Mononuclear cell (primary cell): ENCODE measurements around the gene RABGAP1. TPM values are rescaled to one million over a fixed set of nuclear protein-coding genes. Genes with fewer than 3 reads are reported as not detected.

Experiments used
- H3K27me3 ChIP-seq: 2 replicates; pipeline ENCODE4 v1.6.0; 2011; ENCODE audit warnings: low read length, control low read depth; ENCODE audit not compliant: insufficient read depth
- H3K4me1 ChIP-seq: 2 replicates; pipeline ENCODE4 v1.5.1; 2011; ENCODE audit warnings: mild to moderate bottlenecking, low read length, control low read depth; ENCODE audit not compliant: insufficient read depth
- H3K4me3 ChIP-seq: 2 replicates; pipeline ENCODE4 v1.5.1; 2011; ENCODE audit warnings: mild to moderate bottlenecking, low read length, moderate library complexity
- H3K9me3 ChIP-seq: 2 replicates; pipeline ENCODE4 v1.5.1; 2011; ENCODE audit warnings: low read depth, mild to moderate bottlenecking, control low read depth, low read length
- total RNA-seq: library from RNA; depleted of rRNA; stranded (reverse); fragments of >200 nt; gene quantifications from one replicate; pipeline ENCODE4 v1.2.3, GENCODE V29; 2012

RABGAP1 gene
- total RNA-seq, 1 donor = 33.8 TPM

DNA sequence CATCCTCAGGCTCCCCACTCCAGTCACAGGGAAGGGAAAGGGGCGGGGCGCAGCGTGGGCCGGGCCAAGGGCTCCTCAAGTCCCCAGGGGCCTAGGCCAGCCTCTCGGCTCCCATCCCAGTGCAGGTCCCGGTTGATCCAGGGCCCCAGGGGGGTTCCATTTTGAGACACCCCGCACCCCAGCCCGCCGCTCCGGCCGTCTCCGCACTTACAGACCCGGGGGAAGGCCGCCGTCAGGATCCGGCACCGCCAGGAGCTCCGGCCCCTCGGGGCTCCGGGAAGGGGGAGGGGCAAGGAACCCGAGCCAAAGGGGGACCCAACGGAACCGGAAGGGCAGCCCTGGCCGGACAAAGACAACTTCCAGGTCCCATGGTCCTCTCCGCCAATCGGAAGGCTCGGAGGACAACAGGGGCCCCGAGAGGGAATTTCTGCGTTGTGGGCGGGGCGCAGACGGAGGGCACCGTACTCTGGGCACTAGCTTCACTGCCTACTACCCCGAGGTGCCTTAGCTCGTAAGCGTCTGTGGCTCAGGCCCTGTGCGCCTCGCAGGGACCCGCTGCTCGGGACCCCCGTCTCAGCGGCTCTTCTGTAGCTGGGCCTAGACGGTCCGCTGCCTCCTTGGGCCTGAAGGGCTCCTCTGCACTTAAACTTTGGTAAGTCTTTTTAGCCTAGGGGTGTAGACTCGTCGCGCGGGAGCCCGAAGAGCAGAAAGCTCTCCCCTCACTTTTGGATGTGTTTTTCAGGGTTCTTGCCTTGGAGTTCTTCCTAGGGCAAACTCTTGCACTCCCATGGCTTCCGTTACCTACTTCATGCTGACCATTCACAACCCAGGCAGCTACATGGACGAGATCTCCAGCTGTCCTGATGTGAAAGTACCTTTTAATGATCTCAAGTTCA, 9.3 kb upstream of the RABGAP1 start, which contains the start of gene ZBTB26:
Gene ZBTB26, minus strand, starts transcription at position 287 of the 896 bp plus-strand sequence. CDS start 11,578 bp downstream, outside the sequence.
- Histone ChIP-seq H3K4me3 (peak within 1 kb of the TSS; percentile 84), H3K9me3 (no peaks in the 10 kb centered on the region), H3K4me1 (peaks cover 28% of the 10 kb centered on the region), H3K27me3 (no peaks in the 10 kb centered on the region)

DNA sequence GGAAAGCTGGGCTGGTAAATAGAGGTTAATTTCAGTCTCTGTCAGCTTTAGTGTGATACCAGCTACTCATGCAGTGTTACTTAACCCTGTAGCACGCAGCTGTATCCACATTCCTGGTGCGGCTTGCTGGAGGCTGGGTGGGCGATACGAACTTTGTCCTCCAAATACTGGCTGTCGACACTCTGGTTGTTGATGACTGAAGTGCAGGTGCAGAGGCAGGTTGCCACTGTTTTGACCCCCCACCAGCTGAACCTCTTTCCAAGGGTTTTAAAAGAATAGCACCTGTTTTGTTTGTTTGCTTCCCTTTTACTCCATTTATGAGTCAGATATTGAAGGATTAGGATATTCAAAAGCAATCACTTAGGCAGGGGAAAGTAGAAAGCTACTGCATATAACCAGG, 4.4 kb upstream of the RABGAP1 start:
- no peak overlapping the region for H3K4me3 ChIP-seq

DNA sequence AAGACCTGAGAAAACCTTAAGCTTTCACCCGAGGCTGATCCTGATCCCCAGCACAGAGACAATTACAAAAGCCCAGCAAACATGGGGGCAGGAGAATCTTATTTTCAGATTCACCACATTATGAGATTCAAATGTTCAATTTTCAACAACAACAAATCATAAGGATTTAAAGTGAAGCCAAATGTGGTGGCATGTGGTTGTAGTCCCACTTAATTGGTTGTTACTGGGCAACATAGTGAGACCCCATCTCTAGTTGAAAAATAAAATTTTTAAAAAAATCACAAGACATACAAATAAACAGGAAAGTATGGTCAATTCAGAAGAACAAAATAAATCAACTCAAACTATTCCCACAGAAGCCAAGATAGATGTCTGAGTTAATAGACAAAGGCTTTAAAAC, 3.9 kb upstream of the RABGAP1 start:
- H3K27me3 ChIP-seq = no peaks in the 10 kb centered on the region
- H3K9me3 ChIP-seq = no peaks in the 10 kb centered on the region
- no peak overlapping the region for H3K4me3 ChIP-seq

More for the DNA sequence above, 4.4 kb upstream of the RABGAP1 start:
- H3K27me3 ChIP-seq = no peaks in the 10 kb centered on the region
- H3K4me1 ChIP-seq = peaks cover 26% of the 10 kb centered on the region
- H3K9me3 ChIP-seq = no peaks in the 10 kb centered on the region

DNA sequence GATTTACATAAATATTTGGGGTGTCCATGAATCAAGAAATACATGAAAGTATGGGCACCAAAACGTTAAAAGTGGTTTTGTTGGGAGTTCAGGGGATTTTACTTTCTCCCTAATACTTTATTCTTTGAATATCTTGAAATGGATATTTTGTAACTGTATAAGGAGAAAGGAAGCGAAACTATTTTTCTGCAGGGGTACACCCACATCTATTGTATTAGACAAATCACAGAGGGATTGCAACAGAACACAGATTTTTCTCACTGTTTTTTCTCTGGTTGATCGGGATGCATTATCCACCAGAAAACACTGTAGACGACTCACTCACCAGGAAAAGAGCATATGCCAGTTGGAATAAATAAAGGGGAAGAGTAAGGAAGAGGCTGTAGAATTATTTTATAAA, 1.2 kb upstream of the RABGAP1 start:
- H3K4me1 ChIP-seq = peaks cover 24% of the 10 kb centered on the region
- H3K4me3 ChIP-seq = no peak overlapping the region
- no peaks in the 10 kb centered on the region for H3K27me3 ChIP-seq
- no peaks in the 10 kb centered on the region for H3K9me3 ChIP-seq

More for the DNA sequence above, 3.9 kb upstream of the RABGAP1 start:
- H3K4me1 ChIP-seq = peaks cover 29% of the 10 kb centered on the region

DNA sequence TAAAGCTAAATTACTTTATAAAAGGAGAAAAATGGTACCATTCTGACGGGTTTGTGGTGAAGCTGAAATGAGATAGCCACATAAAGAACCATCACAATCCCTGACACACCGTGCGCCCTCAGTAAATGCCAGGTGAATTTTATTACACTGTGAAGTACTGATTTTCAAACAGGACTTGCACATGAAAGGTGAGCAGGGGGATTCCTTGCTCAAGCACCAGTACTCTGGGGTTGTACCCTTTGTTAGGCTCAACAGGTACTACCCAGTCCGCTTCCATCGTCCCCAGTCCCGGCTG, 419 bp upstream of the RABGAP1 start:
- Histone ChIP-seq H3K27me3 (no peaks in the 10 kb centered on the region), H3K9me3 (no peaks in the 10 kb centered on the region), H3K4me1 (peaks cover 24% of the 10 kb centered on the region), H3K4me3 (no peak overlapping the region)

DNA sequence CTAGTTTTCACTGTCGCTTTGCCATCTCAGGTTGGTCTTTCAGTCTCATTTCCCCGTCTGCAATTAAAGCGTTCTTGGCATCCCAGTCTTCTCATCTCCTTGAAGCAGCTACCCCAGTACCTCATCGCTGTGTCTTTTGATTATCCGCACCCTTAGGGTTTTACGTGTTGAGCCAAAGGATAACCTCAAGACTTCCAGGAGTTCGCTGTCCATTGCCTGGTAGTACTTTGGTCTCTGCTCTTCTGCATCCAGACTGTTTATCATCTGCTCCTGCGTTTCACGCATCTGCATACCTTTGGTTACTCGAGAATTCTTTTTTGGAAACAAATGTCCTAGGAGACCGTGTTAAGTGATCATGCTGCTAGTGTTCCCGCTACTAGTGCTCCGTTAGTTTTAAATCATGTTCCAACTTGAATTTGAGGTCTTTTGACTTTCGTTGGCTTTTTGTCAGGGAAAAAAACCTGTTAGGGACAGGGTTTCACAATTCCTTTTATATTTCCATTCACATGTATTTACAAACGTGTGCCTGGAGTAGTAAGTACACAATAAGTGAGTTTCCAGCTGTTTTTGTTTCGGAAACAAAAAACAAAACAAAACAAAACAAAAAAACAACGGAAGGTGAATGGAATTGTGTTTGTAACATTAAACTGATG, 888 bp downstream of the RABGAP1 start:
- Histone ChIP-seq H3K9me3 (no peaks in the 10 kb centered on the region), H3K27me3 (no peaks in the 10 kb centered on the region), H3K4me3 (peak overlapping the region; percentile 70), H3K4me1 (peaks cover 24% of the 10 kb centered on the region)

DNA sequence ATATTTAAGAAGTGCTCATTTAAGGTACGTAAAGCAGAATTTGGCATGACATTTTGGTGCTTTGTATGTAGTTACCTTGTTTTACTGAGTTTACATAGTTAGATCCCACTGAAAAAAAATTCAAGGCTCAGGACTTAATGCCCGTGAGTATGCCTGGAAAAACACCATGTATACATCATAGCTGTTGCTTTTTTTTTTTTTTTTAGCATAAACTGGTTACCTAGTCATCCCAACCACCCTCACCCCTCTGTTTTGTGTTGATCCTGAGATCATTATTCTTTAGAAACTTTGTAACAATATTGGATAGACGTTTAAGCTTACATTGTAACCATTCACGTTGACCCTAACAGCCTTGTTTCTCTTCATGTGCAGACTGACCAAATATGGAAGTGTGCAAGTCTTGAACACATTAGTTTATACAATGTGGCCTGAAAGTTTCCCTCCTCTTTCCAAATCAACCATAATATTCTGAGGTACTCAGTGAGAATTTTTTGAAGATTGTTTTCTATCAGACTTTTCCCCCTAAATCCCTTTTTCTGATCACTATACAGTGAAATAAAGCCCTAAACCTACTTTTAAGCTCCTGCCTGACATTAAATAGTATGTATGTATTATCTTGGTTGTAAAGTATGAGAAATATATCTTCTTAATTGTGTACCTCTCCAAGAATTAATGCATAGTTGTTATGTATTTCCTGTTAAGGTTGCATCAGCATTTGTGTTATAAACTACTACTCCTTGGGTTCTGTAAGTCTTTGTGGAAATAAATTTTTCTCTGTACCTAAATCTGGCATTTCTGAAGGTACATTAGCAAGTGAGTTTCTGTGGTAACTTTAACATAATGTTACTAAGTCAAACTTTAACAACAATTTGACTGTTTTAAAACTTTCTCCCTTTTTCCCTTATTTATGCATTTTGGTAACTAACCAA, 4.4 kb downstream of the RABGAP1 start:
- H3K9me3 ChIP-seq = no peaks in the 10 kb centered on the region
- H3K4me3 ChIP-seq = no peak overlapping the region

DNA sequence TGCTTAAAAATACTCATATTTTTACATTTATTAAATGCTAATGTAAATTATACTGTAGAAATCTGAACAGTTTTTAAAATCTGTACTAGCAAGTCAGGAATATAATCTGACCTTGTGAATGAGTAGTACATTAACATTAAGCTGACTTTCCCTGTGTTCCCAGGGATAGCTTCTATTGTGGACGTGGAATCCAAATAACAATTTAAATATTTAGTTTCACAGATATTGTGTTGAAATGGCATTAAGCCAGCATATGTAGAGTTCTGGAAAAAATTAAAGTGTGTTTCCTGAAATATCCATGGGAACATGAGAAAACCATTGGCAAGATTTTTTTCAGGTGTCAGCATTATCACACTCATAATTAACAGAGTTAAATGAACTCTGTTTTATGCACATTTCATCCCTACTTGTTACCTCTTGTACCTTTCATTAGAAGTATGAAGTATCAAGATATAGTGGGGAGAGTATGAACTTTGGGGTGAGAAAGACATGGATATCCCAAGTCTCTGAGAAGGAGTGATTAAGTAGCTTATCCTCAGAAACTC, 5.7 kb downstream of the RABGAP1 start:
- Histone ChIP-seq H3K27me3 (no peaks in the 10 kb centered on the region), H3K9me3 (no peaks in the 10 kb centered on the region), H3K4me1 (peaks cover 9% of the 10 kb centered on the region), H3K4me3 (no peak overlapping the region)

More for the DNA sequence above, 4.4 kb downstream of the RABGAP1 start:
- no peaks in the 10 kb centered on the region for H3K27me3 ChIP-seq
- peaks cover 17% of the 10 kb centered on the region for H3K4me1 ChIP-seq

DNA sequence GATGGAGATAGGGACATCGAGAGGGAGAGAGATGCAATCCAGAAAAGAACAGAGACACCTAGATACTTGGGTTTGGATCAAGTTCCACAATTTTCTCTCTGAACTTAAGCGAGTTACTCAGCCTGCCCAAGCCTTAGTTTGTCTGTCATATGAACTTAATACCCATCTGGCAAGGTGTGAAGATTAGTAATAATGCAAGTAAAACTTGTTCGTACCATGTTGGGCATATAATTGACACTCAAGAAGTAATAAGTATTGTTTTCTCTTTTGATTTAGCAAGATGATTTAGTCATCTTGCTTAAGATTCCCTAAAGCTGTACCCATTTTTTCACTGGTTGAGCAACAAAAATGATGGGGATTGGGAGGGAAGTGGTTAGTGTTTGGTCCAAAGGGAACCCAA, 7.5 kb downstream of the RABGAP1 start:
- Histone ChIP-seq H3K27me3 (no peaks in the 10 kb centered on the region), H3K4me1 (no peaks in the 10 kb centered on the region), H3K4me3 (no peak overlapping the region), H3K9me3 (no peaks in the 10 kb centered on the region)

DNA sequence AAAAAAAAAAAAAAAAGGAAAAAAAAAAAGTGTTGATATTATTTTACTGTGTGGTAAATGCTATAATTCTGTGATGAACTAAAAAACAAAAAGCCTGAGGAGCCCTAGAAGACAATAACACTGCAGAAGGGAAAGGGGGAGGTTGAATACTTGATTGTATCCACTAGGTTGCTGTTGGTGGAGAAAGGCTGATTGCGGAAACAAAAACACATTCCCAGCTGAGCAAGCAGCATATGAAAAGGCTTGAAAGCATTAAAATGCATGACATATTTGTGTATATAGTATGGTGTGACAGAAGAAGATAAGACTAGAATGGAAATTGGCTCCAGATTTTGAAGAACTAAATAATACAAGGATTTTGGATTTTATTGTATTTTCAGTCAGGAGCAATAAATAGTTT, 8.9 kb downstream of the RABGAP1 start:
- no peak overlapping the region for H3K4me3 ChIP-seq
- peaks cover 3% of the 10 kb centered on the region for H3K4me1 ChIP-seq
- H3K27me3 ChIP-seq = no peaks in the 10 kb centered on the region
- H3K9me3 ChIP-seq = no peaks in the 10 kb centered on the region

DNA sequence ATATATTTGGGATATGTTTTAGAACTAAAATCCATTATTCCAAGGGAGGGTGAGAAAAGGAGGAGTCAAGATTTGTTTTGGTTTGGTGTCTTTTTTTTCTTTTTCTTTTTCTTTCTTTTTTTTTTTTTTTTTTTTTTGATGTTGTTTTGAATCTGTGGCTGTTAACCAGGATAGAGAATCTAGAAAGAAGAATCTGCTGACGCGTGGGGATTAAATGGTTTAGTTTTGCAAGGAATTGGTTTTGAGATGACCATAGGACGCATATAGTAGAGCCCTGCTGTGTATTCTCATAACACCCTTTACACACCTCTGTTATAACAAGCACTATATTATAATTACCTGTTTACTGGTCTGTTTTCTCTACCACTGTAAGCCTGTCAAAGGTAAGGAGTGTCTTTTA, 9.4 kb downstream of the RABGAP1 start:
- Histone ChIP-seq H3K4me3 (no peak overlapping the region), H3K4me1 (peaks cover 3% of the 10 kb centered on the region), H3K27me3 (no peaks in the 10 kb centered on the region), H3K9me3 (no peaks in the 10 kb centered on the region)

DNA sequence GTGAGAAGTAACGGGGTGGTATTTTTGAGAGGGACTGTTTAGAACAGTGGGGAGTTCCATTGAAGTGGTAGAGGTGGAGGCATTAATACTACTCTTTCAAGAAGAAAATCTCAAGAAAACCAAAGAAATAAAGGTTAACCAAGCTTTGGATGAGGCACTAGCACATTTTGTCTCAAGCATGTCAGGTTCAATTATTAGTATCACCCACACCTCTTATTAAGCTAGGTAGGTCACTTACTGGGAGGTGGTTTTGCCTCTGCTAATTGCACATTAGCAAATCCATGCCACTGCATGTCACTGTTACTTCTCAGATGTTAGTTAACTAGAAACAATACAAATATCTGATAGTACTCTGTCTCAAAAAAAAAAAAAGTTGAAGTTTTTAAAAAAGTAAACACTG, 10.2 kb downstream of the RABGAP1 start:
- Histone ChIP-seq H3K27me3 (no peaks in the 10 kb centered on the region), H3K9me3 (no peaks in the 10 kb centered on the region), H3K4me1 (peaks cover 3% of the 10 kb centered on the region), H3K4me3 (no peak overlapping the region)

DNA sequence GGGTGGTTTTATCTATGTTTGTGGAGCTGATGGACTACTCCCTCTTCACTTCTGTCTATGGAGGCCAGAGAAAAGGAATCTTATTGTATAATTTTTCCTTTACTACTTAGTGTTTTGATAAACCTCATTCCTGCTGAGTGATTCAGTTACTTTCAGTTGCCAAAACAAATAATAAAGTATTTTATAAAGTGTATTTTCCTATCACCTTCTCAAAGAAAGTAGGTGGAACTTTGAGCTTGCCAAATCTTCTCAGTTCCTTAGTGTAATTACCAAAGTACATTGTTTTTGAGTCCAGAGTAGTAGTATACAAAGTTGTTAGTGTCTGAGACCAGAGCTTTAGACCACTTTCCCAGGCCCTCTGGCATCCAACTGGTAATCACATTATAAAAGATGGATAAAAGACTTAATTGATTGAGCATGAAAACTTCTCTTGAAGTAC, 13.5 kb downstream of the RABGAP1 start:
- Histone ChIP-seq H3K4me3 (no peak overlapping the region), H3K4me1 (peaks cover 3% of the 10 kb centered on the region), H3K27me3 (no peaks in the 10 kb centered on the region), H3K9me3 (no peaks in the 10 kb centered on the region)

DNA sequence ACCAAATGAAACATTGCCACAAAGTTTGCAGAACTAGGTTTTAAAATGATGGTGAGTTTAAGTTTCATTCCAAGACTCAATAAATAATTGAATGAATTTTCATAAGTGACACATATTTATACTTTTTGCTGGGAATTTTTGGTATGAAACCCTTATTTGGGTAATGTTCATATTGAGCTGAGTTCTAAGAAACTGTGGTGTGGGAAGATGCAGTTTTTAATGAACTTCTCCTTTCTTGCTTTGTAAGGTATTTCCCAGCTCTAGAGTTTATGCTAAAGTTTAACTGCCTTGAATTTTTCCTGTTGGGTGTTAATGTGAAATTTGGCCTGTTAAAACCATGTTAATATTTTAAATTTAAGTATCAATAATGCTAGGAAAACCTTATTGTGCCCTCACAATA, 15.1 kb downstream of the RABGAP1 start:
- H3K4me1 ChIP-seq = peaks cover 3% of the 10 kb centered on the region
- no peaks in the 10 kb centered on the region for H3K27me3 ChIP-seq
- H3K4me3 ChIP-seq = no peak overlapping the region
- H3K9me3 ChIP-seq = no peaks in the 10 kb centered on the region
